ENCODE data around the gene MTERF2.
"Not testable (repeated sequence)": the region's sequence is repeated elsewhere in the genome, so short reads cannot be mapped to it uniquely, and the experiment has no call there.

The MTERF2 gene

GRCh38 chr12:106986625-106987389 lies at the start of gene MTERF2:
Gene MTERF2 (minus strand): TSS chr12:106987146. CDS start chr12:106978714, 8,432 bp downstream.
- DNase-seq, result peak; percentile 91

- DNase-seq, result no peak
Measured at GRCh38 chr12:107035733-107036132, 48.8 kb upstream of the MTERF2 start.

GRCh38 chr12:107033758-107034739 lies 47.1 kb upstream of the MTERF2 start:
- no peak for DNase-seq

- no peak for DNase-seq
Measured at GRCh38 chr12:107032266-107032665, 45.3 kb upstream of the MTERF2 start.

- no peak for DNase-seq
Measured at GRCh38 chr12:107031061-107031460, 44.1 kb upstream of the MTERF2 start.

- no peak for DNase-seq
Measured at GRCh38 chr12:107029081-107029480, 42.1 kb upstream of the MTERF2 start.

GRCh38 chr12:107027636-107028053 lies 40.7 kb upstream of the MTERF2 start:
- DNase-seq, result peak; percentile 67

- DNase-seq, result no peak
Measured at GRCh38 chr12:107026806-107027635, 40.1 kb upstream of the MTERF2 start.

GRCh38 chr12:107026356-107026755 lies 39.4 kb upstream of the MTERF2 start:
- DNase-seq, result not testable (repeated sequence)

GRCh38 chr12:107025671-107026070 lies 38.7 kb upstream of the MTERF2 start:
- no peak for DNase-seq

- no peak for DNase-seq
Measured at GRCh38 chr12:107019546-107019945, 32.6 kb upstream of the MTERF2 start.

- no peak for DNase-seq
Measured at GRCh38 chr12:107017042-107017441, 30.1 kb upstream of the MTERF2 start.

GRCh38 chr12:107014055-107014454 lies 27.1 kb upstream of the MTERF2 start:
- DNase-seq, result peak; percentile 5

GRCh38 chr12:107012736-107013425 lies 25.9 kb upstream of the MTERF2 start:
- DNase-seq, result no peak

- DNase-seq, result no peak
Measured at GRCh38 chr12:107011519-107011918, 24.6 kb upstream of the MTERF2 start.

GRCh38 chr12:107007411-107007810 lies 20.5 kb upstream of the MTERF2 start:
- no peak for DNase-seq

GRCh38 chr12:107002665-107003064 lies 15.7 kb upstream of the MTERF2 start:
- DNase-seq, result not testable (repeated sequence)

GRCh38 chr12:106999446-106999845 lies 12.5 kb upstream of the MTERF2 start:
- DNase-seq, result no peak

GRCh38 chr12:106997916-106998315 lies 11.0 kb upstream of the MTERF2 start:
- DNase-seq, result no peak

- DNase-seq, result not testable (repeated sequence)
Measured at GRCh38 chr12:106996102-106996501, 9.2 kb upstream of the MTERF2 start.

GRCh38 chr12:106994579-106995220 lies 7.8 kb upstream of the MTERF2 start:
- DNase-seq, result no peak

- DNase-seq, result no peak
Measured at GRCh38 chr12:106987846-106988245, 900 bp upstream of the MTERF2 start.
